ENCODE results near the gene PHKA1. TPM values are rescaled to one million over a fixed set of nuclear protein-coding genes. Genes with fewer than 3 reads are reported as not detected.
"Not testable (repeated sequence)": the region's sequence is repeated elsewhere in the genome, so short reads cannot be mapped to it uniquely, and the experiment has no call there.

PHKA1 gene
- total and polyA plus RNA-seq, 2 donors from 2014 or later, result 2.6 to 3.4 TPM

DNA sequence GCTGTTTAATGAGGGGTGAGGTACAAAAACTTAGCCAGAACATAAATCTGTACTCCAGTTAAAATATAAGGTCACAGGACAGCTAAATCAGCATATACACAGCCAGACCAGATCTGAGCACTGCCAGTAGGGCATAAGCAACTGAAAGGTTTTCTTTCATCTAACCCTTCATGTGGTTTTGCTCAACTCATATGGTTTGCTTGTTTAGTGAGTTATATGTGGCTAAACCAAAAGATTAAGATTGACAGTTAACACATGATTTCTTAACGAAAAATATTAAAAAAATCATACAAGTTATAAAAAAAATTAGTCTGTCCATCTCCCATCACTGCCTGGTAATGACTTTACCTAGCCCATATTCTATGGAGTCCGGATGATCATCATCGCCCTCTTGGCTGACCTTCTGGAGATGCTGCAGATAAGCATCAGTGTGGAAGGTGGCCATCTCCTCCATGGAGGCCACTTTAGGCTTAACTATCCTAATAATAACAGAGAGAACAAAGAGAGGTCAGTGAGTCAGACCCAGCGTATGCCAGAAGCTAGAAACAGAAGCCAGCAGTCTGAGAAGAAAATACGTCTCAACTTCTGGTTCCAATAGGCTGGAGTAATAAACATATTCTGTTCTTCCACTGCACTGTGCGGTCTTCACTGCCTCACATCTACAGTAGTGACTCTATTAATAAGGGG is 145.6 kb downstream of the PHKA1 start:
- H3K4me3 ChIP-seq (ENCODE audit: low read length in 3 of 3), result no peak overlapping the region
- H3K27ac ChIP-seq (ENCODE audit: low read depth in 2 of 2, low read length in 2 of 2), result no peak overlapping the region
- FAIRE-seq, result no peak
- peaks cover 0 to 11% (median 3%) of the 10 kb centered on the region in 3 donors for H3K36me3 ChIP-seq (ENCODE audit: control insufficient read depth in 2 of 3, insufficient read depth in 3 of 3, low read length in 3 of 3)
- no peak overlapping the region for H3K9ac ChIP-seq (ENCODE audit: low read length in 3 of 3)
- intact Hi-C loops (cut with DNase I), result no loop called here
- TF ChIP-seq, protein P1, sequence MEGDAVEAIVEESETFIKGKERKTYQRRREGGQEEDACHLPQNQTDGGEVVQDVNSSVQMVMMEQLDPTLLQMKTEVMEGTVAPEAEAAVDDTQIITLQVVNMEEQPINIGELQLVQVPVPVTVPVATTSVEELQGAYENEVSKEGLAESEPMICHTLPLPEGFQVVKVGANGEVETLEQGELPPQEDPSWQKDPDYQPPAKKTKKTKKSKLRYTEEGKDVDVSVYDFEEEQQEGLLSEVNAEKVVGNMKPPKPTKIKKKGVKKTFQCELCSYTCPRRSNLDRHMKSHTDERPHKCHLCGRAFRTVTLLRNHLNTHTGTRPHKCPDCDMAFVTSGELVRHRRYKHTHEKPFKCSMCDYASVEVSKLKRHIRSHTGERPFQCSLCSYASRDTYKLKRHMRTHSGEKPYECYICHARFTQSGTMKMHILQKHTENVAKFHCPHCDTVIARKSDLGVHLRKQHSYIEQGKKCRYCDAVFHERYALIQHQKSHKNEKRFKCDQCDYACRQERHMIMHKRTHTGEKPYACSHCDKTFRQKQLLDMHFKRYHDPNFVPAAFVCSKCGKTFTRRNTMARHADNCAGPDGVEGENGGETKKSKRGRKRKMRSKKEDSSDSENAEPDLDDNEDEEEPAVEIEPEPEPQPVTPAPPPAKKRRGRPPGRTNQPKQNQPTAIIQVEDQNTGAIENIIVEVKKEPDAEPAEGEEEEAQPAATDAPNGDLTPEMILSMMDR (IDR thresholded peaks at IDR 0.05; ENCODE audit: borderline replicate concordance, extremely low read depth, insufficient read depth), result no peak
- H3K9me3 ChIP-seq (ENCODE audit: control insufficient read depth in 2 of 3, insufficient read depth in 1 of 3, low read length in 3 of 3), result no peaks in the 10 kb centered on the region
- DNase-seq, result no peak
- H3K4me1 ChIP-seq (ENCODE audit: control insufficient read depth in 2 of 3, insufficient read depth in 2 of 3, low read depth in 1 of 3, low read length in 3 of 3), result no peaks in the 10 kb centered on the region
- no peaks in the 10 kb centered on the region for H3K27me3 ChIP-seq (ENCODE audit: control insufficient read depth, insufficient read depth, low read length)

DNA sequence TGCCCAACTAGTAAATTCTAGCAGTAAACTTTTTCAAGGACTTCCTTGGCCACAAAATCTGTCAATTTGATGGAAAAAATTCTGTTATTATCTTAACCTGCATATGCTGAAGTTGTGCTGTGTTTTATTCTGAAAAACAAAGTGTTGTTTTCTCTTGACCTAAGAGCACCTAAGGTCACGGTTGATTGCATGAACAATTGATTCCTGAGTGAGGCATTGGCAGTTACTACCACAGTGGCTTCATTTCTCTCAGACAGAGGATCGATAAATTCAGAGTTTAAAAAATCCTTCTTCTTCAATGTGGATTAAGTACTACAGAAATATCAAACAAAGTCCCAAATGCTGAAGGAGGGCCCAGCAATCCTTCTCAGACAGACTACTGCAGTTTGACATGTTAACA is 147.7 kb downstream of the PHKA1 start:
- Histone ChIP-seq H3K27me3 (ENCODE audit: control insufficient read depth, insufficient read depth, low read length) (no peaks in the 10 kb centered on the region), H3K9me3 (ENCODE audit: control insufficient read depth in 2 of 3, insufficient read depth in 1 of 3, low read length in 3 of 3) (no peaks in the 10 kb centered on the region), H3K27ac (ENCODE audit: low read depth in 2 of 2, low read length in 2 of 2) (no peak overlapping the region), H3K36me3 (ENCODE audit: control insufficient read depth in 2 of 3, insufficient read depth in 3 of 3, low read length in 3 of 3) (peaks cover 0 to 11% (median 3%) of the 10 kb centered on the region in 3 donors), H3K4me1 (ENCODE audit: control insufficient read depth in 2 of 3, insufficient read depth in 2 of 3, low read depth in 1 of 3, low read length in 3 of 3) (no peaks in the 10 kb centered on the region), H3K4me3 (ENCODE audit: low read length in 3 of 3) (no peak overlapping the region), H3K9ac (ENCODE audit: low read length in 3 of 3) (no peak overlapping the region)
- FAIRE-seq (no peak), DNase-seq (no peak)
- intact Hi-C loops (cut with DNase I), result no loop called here
- TF ChIP-seq, protein P1 (IDR thresholded peaks at IDR 0.05; ENCODE audit: borderline replicate concordance, extremely low read depth, insufficient read depth), result no peak

DNA sequence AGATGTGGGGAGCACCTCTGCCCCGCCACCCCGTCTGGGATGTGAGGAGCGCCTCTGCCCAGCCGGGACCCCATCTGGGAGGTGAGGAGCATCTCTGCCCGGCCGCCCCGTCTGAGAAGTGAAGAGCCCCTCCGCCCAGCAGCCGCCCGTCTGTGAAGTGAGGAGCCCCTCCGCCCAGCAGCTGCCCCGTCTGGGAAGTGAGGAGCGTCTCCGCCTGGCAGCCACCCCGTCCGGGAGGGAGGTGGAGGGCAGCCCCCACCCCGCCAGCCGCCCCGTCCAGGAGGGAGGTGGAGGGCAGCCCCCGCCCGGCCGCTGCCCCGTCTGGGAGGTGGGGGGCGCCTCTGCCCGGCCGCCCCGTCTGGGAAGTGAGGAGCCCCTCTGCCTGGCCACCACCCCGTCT is 154.5 kb downstream of the PHKA1 start:
- H3K27ac ChIP-seq (ENCODE audit: low read depth in 2 of 2, low read length in 2 of 2); intact Hi-C loops (cut with DNase I); H3K27me3 ChIP-seq (ENCODE audit: control insufficient read depth, insufficient read depth, low read length); H3K9me3 ChIP-seq (ENCODE audit: control insufficient read depth in 2 of 3, insufficient read depth in 1 of 3, low read length in 3 of 3); H3K36me3 ChIP-seq (ENCODE audit: control insufficient read depth in 2 of 3, insufficient read depth in 3 of 3, low read length in 3 of 3); FAIRE-seq; DNase-seq; H3K4me1 ChIP-seq (ENCODE audit: control insufficient read depth in 2 of 3, insufficient read depth in 2 of 3, low read depth in 1 of 3, low read length in 3 of 3); H3K4me3 ChIP-seq (ENCODE audit: low read length in 3 of 3); H3K9ac ChIP-seq (ENCODE audit: low read length in 3 of 3): not testable (repeated sequence)

DNA sequence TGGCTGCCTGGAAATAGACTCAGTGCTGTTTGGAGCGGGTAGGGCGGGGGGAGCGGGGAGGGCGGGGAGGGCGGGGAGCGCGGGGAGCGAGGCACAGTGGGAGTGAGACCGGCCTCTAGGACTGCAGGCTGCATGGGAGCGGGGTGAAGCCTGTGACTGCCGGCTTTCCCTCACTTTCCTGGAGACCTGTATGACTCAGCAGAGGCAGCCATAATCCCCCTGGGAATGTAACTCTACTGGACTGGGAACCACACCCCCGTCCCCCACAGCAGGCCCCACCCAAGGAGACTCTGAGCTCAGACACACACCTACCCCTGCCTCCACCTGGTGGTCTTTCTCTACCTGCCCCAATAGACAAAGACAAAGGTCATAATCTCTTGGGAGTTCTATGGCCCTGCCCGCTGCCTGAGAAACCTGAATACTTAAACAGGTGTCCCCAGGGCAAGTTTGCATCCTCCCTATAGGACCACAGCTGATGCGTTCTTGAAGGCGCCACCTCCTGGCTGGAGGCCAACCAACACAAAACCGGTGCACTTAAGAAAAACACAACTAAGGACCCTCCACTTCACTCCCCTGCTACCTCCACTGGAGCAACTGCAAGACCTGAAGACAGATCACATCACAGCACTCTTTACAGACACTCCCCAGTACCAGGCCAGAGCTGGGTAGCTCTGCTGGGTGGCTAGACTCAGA is 159.5 kb downstream of the PHKA1 start:
- no peaks in the 10 kb centered on the region for H3K27me3 ChIP-seq (ENCODE audit: control insufficient read depth, insufficient read depth, low read length)
- H3K27ac ChIP-seq (ENCODE audit: low read depth in 2 of 2, low read length in 2 of 2), result no peak overlapping the region
- H3K9ac ChIP-seq (ENCODE audit: low read length in 3 of 3), result no peak overlapping the region
- H3K9me3 ChIP-seq (ENCODE audit: control insufficient read depth in 2 of 3, insufficient read depth in 1 of 3, low read length in 3 of 3), result no peaks in the 10 kb centered on the region
- no peak overlapping the region for H3K4me3 ChIP-seq (ENCODE audit: low read length in 3 of 3)
- TF ChIP-seq, protein P1 (IDR thresholded peaks at IDR 0.05; ENCODE audit: borderline replicate concordance, extremely low read depth, insufficient read depth), result no peak
- no peaks in the 10 kb centered on the region for H3K36me3 ChIP-seq (ENCODE audit: control insufficient read depth in 2 of 3, insufficient read depth in 3 of 3, low read length in 3 of 3)
- intact Hi-C loops (cut with DNase I), result no loop called here
- DNase-seq (no peak), FAIRE-seq (no peak)
- H3K4me1 ChIP-seq (ENCODE audit: control insufficient read depth in 2 of 3, insufficient read depth in 2 of 3, low read depth in 1 of 3, low read length in 3 of 3), result no peaks in the 10 kb centered on the region

DNA sequence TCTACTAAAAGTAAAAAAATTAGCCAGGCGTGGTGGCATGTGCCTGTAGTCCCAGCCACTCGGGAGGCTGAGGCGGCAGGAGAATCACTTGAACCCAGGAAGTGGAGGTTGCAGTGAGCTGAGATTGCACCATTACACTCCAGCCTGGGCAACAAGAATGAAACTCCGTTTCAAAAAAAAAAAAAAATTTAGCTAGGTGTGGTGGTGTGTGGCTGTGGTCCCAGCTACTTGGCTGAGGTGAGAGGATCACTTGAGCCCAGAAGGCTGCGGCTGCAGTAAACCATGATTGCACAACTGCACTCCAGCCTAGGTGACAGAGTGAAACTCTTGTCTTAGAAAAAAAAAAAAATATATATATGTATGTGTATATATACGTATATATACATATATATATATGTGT is 161.7 kb downstream of the PHKA1 start:
- H3K4me3 ChIP-seq (ENCODE audit: low read length in 3 of 3); FAIRE-seq; H3K9ac ChIP-seq (ENCODE audit: low read length in 3 of 3); H3K27ac ChIP-seq (ENCODE audit: low read depth in 2 of 2, low read length in 2 of 2); H3K4me1 ChIP-seq (ENCODE audit: control insufficient read depth in 2 of 3, insufficient read depth in 2 of 3, low read depth in 1 of 3, low read length in 3 of 3); intact Hi-C loops (cut with DNase I); H3K9me3 ChIP-seq (ENCODE audit: control insufficient read depth in 2 of 3, insufficient read depth in 1 of 3, low read length in 3 of 3); H3K27me3 ChIP-seq (ENCODE audit: control insufficient read depth, insufficient read depth, low read length); DNase-seq; H3K36me3 ChIP-seq (ENCODE audit: control insufficient read depth in 2 of 3, insufficient read depth in 3 of 3, low read length in 3 of 3): not testable (repeated sequence)
